ENCODE results near the gene ARAF. TPM values are rescaled to one million over a fixed set of nuclear protein-coding genes. Genes with fewer than 3 reads are reported as not detected.
"Not testable (repeated sequence)": the region's sequence is repeated elsewhere in the genome, so short reads cannot be mapped to it uniquely, and the experiment has no call there.

Gene ARAF
- total RNA-seq, 4 donors from 2014 or later: 34.0 to 59.4 (median 45.8) TPM

GRCh38 chrX:47593522-47593921 lies 32.5 kb downstream of the ARAF start:
- WGBS, 2 donors: 83 to 88% methylated on average over 4 of the region's 4 CpGs
- no peak for TF ChIP-seq POLR2A (IDR thresholded peaks at IDR 0.05)
- Histone ChIP-seq H3K36me3 (no peaks in the 10 kb centered on the region), H3K4me3 (replicated peaks in 1 of 3) (no peak overlapping the region), H3K4me1 (no peaks in the 10 kb centered on the region), H3K27ac (no peak overlapping the region), H3K27me3 (no peaks in the 10 kb centered on the region), H3K9me3 (no peaks in the 10 kb centered on the region)
- no peak for DNase-seq
- intact Hi-C loops (cut with DNase I): no loop called here

GRCh38 chrX:47595716-47596251 lies 34.8 kb downstream of the ARAF start:
- no peak for DNase-seq
- Histone ChIP-seq H3K27ac (no peak overlapping the region), H3K36me3 (no peaks in the 10 kb centered on the region), H3K9me3 (no peaks in the 10 kb centered on the region), H3K4me3 (replicated peaks in 1 of 3) (no peak overlapping the region), H3K27me3 (no peaks in the 10 kb centered on the region), H3K4me1 (no peaks in the 10 kb centered on the region)
- intact Hi-C loops (cut with DNase I): no loop called here
- WGBS, 2 donors: 71 to 80% methylated on average over 1 of the region's 1 CpG
- TF ChIP-seq CTCF (IDR thresholded peaks at IDR 0.05) (no peak), POLR2A (IDR thresholded peaks at IDR 0.05) (no peak)

- intact Hi-C loops (cut with DNase I): no loop called here
- WGBS, 2 donors: 83 to 94% methylated on average over 2 of the region's 2 CpGs
- Histone ChIP-seq H3K4me3 (replicated peaks in 1 of 3) (no peak overlapping the region), H3K4me1 (no peaks in the 10 kb centered on the region), H3K9me3 (no peaks in the 10 kb centered on the region), H3K36me3 (no peaks in the 10 kb centered on the region), H3K27ac (no peak overlapping the region), H3K27me3 (no peaks in the 10 kb centered on the region)
- TF ChIP-seq POLR2A (IDR thresholded peaks at IDR 0.05) (no peak), CTCF (IDR thresholded peaks at IDR 0.05) (no peak)
- no peak for DNase-seq
Observed at GRCh38 chrX:47596256-47596655, 35.3 kb downstream of the ARAF start.

- Histone ChIP-seq H3K4me3 (replicated peaks in 1 of 3) (no peak overlapping the region), H3K36me3 (no peaks in the 10 kb centered on the region), H3K9me3 (no peaks in the 10 kb centered on the region), H3K27me3 (no peaks in the 10 kb centered on the region), H3K27ac (no peak overlapping the region), H3K4me1 (no peaks in the 10 kb centered on the region)
- intact Hi-C loops (cut with DNase I): no loop called here
- WGBS, 2 donors: 91 to 95% methylated on average over 3 of the region's 3 CpGs
- TF ChIP-seq CTCF (IDR thresholded peaks at IDR 0.05) (no peak), POLR2A (IDR thresholded peaks at IDR 0.05) (no peak)
- DNase-seq: no peak
Observed at GRCh38 chrX:47597222-47597621, 36.2 kb downstream of the ARAF start.

GRCh38 chrX:47603125-47603524 lies 42.1 kb downstream of the ARAF start:
- H3K9me3 ChIP-seq; DNase-seq; H3K36me3 ChIP-seq; H3K27me3 ChIP-seq; H3K4me1 ChIP-seq; H3K27ac ChIP-seq; intact Hi-C loops (cut with DNase I); H3K4me3 ChIP-seq (replicated peaks in 1 of 3): not testable (repeated sequence)
- 89 to 96% methylated on average over 4 of the region's 4 CpGs for whole genome bisulfite sequencing, 2 donors

- H3K4me3 ChIP-seq (replicated peaks in 1 of 3): no peak overlapping the region
- no peak for TF ChIP-seq CTCF (IDR thresholded peaks at IDR 0.05)
- TF ChIP-seq POLR2A (IDR thresholded peaks at IDR 0.05): no peak
- DNase-seq: no peak
- no peaks in the 10 kb centered on the region for H3K27me3 ChIP-seq
- intact Hi-C loops (cut with DNase I): no loop called here
- WGBS, 2 donors: 55 to 68% methylated on average over 6 to 8 of the region's 9 CpGs
- H3K4me1 ChIP-seq: no peaks in the 10 kb centered on the region
- H3K9me3 ChIP-seq: no peaks in the 10 kb centered on the region
- H3K36me3 ChIP-seq: no peaks in the 10 kb centered on the region
- H3K27ac ChIP-seq: no peak overlapping the region
Observed at GRCh38 chrX:47605024-47605423, 44.0 kb downstream of the ARAF start.
